Mucosa of descending colon (tissue), 3 donors: ENCODE measurements around the gene CD53. TPM values are rescaled to one million over a fixed set of nuclear protein-coding genes. Genes with fewer than 3 reads are reported as not detected.
"Not testable (repeated sequence)": the region's sequence is repeated elsewhere in the genome, so short reads cannot be mapped to it uniquely, and the experiment has no call there.

Source experiments
- ATAC-seq: fragments of 200-7000 bp; cut with Tn5 transposase; one replicate; pipeline ENCODE4 v1.9.1; 2020; ENCODE audit warnings: mild to moderate bottlenecking, moderate library complexity
- DNase-seq, 3 donors: peaks; one replicate each; pipeline ENCODE4 v3.0.0-alpha.2; 2020
- H3K36me3 ChIP-seq: fragments of 200-600 bp; one replicate; pipeline ENCODE4 v1.8.0; 2021; ENCODE audit warnings: low read depth, mild to moderate bottlenecking
- H3K4me1 ChIP-seq: fragments of 200-600 bp; one replicate; pipeline ENCODE4 v1.8.0; 2021; ENCODE audit warnings: low read depth, mild to moderate bottlenecking
- H3K4me3 ChIP-seq: fragments of 200-600 bp; one replicate; pipeline ENCODE4 v1.8.0; 2021; ENCODE audit warnings: mild to moderate bottlenecking
- H3K9me3 ChIP-seq: fragments of 200-600 bp; one replicate; pipeline ENCODE4 v1.8.0; 2021; ENCODE audit warnings: mild to moderate bottlenecking
- CTCF ChIP-seq: fragments of 200-600 bp; IDR thresholded peaks from one replicate; pipeline ENCODE4 v1.8.0; 2022; ENCODE audit warnings: antibody characterized with exemption, mild to moderate bottlenecking
- intact Hi-C, 2 donors: fragments of 100-400 bp; cut with DNase I in 1 of 2; cut with micrococcal nuclease in 1 of 2; formaldehyde crosslinking; loops; one replicate each; pipeline versions ENCODE4 v1.11.0 to v1.11.1; 2022; cut with DNase I, micrococcal nuclease
- total RNA-seq, 3 donors: library from RNA; stranded (reverse); fragmentation: NEBNext Ultra II Directional in 2 of 3; extraction: Animal tissue kit (Norgen Biotek cat#: 25700) in 2 of 3; gene quantifications; one replicate each; pipeline versions ENCODE4 v1.2.1 to v1.2.4, GENCODE V29; 2021 to 2023
- donor health status: DM: no; HTN: no; CAD: no; lungs with moderate emphysema.
- donor health status: DM: no; HTN: no; CAD: no.
- donor health status: DM: no; HTN: yes; CAD: no.

Gene CD53
- total RNA-seq, 3 donors from 2014 or later: 10.3 to 32.8 (median 28.2) TPM

- H3K36me3 ChIP-seq: no peaks in the 10 kb centered on the region
- ATAC-seq (no peak), DNase-seq (no peak)
- no peak overlapping the region for H3K4me3 ChIP-seq
- TF ChIP-seq CTCF: no peak
- intact Hi-C loops: no loop called here
- peaks cover 3% of the 10 kb centered on the region for H3K9me3 ChIP-seq
- no peaks in the 10 kb centered on the region for H3K4me1 ChIP-seq
Observed at GRCh38 chr1:110928904-110929303, 56.0 kb downstream of the CD53 start.

GRCh38 chr1:110931097-110931496 is 58.1 kb downstream of the CD53 start:
- H3K4me3 ChIP-seq, H3K9me3 ChIP-seq, DNase-seq, H3K4me1 ChIP-seq, ATAC-seq, H3K36me3 ChIP-seq, intact Hi-C loops: not testable (repeated sequence)

GRCh38 chr1:110936567-110936966 is 63.6 kb downstream of the CD53 start:
- H3K36me3 ChIP-seq: no peaks in the 10 kb centered on the region
- DNase-seq (no peak), ATAC-seq (no peak)
- no peaks in the 10 kb centered on the region for H3K4me1 ChIP-seq
- intact Hi-C loops: no loop called here
- no peak for TF ChIP-seq CTCF
- peaks cover 8% of the 10 kb centered on the region for H3K9me3 ChIP-seq
- H3K4me3 ChIP-seq: no peak overlapping the region

- intact Hi-C loops: no loop called here
- DNase-seq (no peak), ATAC-seq (no peak)
- H3K4me1 ChIP-seq: no peaks in the 10 kb centered on the region
- H3K36me3 ChIP-seq: no peaks in the 10 kb centered on the region
- no peaks in the 10 kb centered on the region for H3K9me3 ChIP-seq
- no peak for TF ChIP-seq CTCF
- H3K4me3 ChIP-seq: no peak overlapping the region
Observed at GRCh38 chr1:110944806-110945205, 71.9 kb downstream of the CD53 start.

GRCh38 chr1:110945626-110946025 is 72.7 kb downstream of the CD53 start:
- intact Hi-C loops: no loop called here
- no peak for DNase-seq
- Histone ChIP-seq H3K4me1 (no peaks in the 10 kb centered on the region), H3K36me3 (no peaks in the 10 kb centered on the region), H3K4me3 (no peak overlapping the region), H3K9me3 (no peaks in the 10 kb centered on the region)
- TF ChIP-seq CTCF: no peak
- no peak for ATAC-seq

- ATAC-seq (no peak), DNase-seq (no peak)
- Histone ChIP-seq H3K4me1 (no peaks in the 10 kb centered on the region), H3K36me3 (no peaks in the 10 kb centered on the region), H3K4me3 (no peak overlapping the region), H3K9me3 (no peaks in the 10 kb centered on the region)
- TF ChIP-seq CTCF: no peak
- intact Hi-C loops: no loop called here
Observed at GRCh38 chr1:110948038-110948810, 75.3 kb downstream of the CD53 start.

Other genes with a start within 250 kb of the CD53 start
- 1 to 10 TPM; 1.5 to 2.7 (median 1.9) TPM for gene KCNA3, start 198.2 kb upstream of the CD53 start, total RNA-seq
- gene LRIF1, start 90.8 kb downstream of the CD53 start, total RNA-seq: 1 to 10 TPM; 8.2 to 8.7 (median 8.6) TPM